IMR-90 (cell line): ENCODE measurements around the gene POFUT2. TPM values are rescaled to one million over a fixed set of nuclear protein-coding genes. Genes with fewer than 3 reads are reported as not detected.

Experiments
- ATAC-seq: fragments of 200-7000 bp; cut with Tn5 transposase; 2 replicates; pipeline ENCODE4 v1.9.1; 2020; ENCODE audit warnings: low read depth, mild to moderate bottlenecking, moderate library complexity
- BruUV-seq: library from RNA; stranded (reverse); fragments of 400-500 nt; replicated peaks from 2 replicates; lab custom pipeline; 2021; lab: Mats Ljungman, UMichigan
- CTCF ChIA-PET: fragments of 300-600 bp; formaldehyde crosslinking; extraction: SDS; loops from one replicate; lab custom pipeline; 2021; ENCODE audit warnings: antibody characterized with exemption; lab: Yijun Ruan, JAX
- POLR2A ChIA-PET: fragments of 300-600 bp; sonication (Branson Sonifier 250); formaldehyde crosslinking; loops from one replicate; lab custom pipeline; 2022; ENCODE audit warnings: antibody characterized with exemption; ENCODE audit not compliant: unreplicated experiment; lab: Charles Lee
- DNase-seq: peaks from one replicate; pipeline ENCODE4 v3.0.0; 2013
- H2AFZ ChIP-seq: replicated peaks from 2 replicates; pipeline ENCODE3; 2013; ENCODE audit warnings: low read length, mild to moderate bottlenecking; ENCODE audit not compliant: poor library complexity
- H2AK5ac ChIP-seq: 2 replicates; pipeline ENCODE4 v1.6.1; 2013; ENCODE audit warnings: low read depth, low read length, inconsistent platforms
- H2AK9ac ChIP-seq: replicated peaks from 2 replicates; pipeline ENCODE3; 2013; ENCODE audit warnings: mild to moderate bottlenecking, low read depth, low read length, moderate library complexity; ENCODE audit not compliant: poor library complexity
- H2BK120ac ChIP-seq: 2 replicates; pipeline ENCODE4 v1.6.1; 2013; ENCODE audit warnings: low read depth, low read length, inconsistent platforms
- H2BK15ac ChIP-seq: 3 replicates; pipeline ENCODE4 v1.6.1; 2013; ENCODE audit warnings: low read depth, low read length, inconsistent platforms
- H2BK20ac ChIP-seq: 2 replicates; pipeline ENCODE4 v1.6.1; 2013; ENCODE audit warnings: low read depth, mild to moderate bottlenecking, inconsistent platforms, low read length, moderate library complexity
- H2BK5ac ChIP-seq: 2 replicates; pipeline ENCODE4 v1.6.1; 2013; ENCODE audit warnings: mild to moderate bottlenecking, low read depth, low read length, inconsistent platforms; ENCODE audit not compliant: poor library complexity, severe bottlenecking
- H3K14ac ChIP-seq: replicated peaks from 2 replicates; pipeline ENCODE4 v1.6.1; 2013; ENCODE audit warnings: low read depth, low read length, inconsistent platforms
- H3K18ac ChIP-seq: 2 replicates; pipeline ENCODE4 v1.6.1; 2013; ENCODE audit warnings: low read depth, low read length, control low read depth
- H3K23ac ChIP-seq: 2 replicates; pipeline ENCODE4 v1.6.1; 2013; ENCODE audit warnings: low read depth, low read length, inconsistent platforms
- H3K27ac ChIP-seq: 2 replicates; pipeline ENCODE4 v1.5.1; 2013; ENCODE audit warnings: mild to moderate bottlenecking, control low read depth, low read length; ENCODE audit not compliant: insufficient read depth
- H3K27me3 ChIP-seq: 2 replicates; pipeline ENCODE4 v1.6.1; 2013; ENCODE audit warnings: low read length; ENCODE audit not compliant: control insufficient read depth, insufficient read depth
- H3K36me3 ChIP-seq: 2 replicates; pipeline ENCODE4 v1.6.1; 2013; ENCODE audit warnings: low read length, mixed read lengths; ENCODE audit not compliant: control insufficient read depth, insufficient read depth
- H3K4ac ChIP-seq: 2 replicates; pipeline ENCODE4 v1.6.1; 2013; ENCODE audit warnings: low read depth, low read length, inconsistent platforms
- H3K4me1 ChIP-seq: 2 replicates; pipeline ENCODE4 v1.6.1; 2013; ENCODE audit warnings: low read length, mixed read lengths; ENCODE audit not compliant: control insufficient read depth, insufficient read depth
- H3K4me2 ChIP-seq: 2 replicates; pipeline ENCODE4 v1.6.1; 2013; ENCODE audit warnings: low read depth, mild to moderate bottlenecking, control low read depth, low read length, moderate library complexity
- H3K4me3 ChIP-seq: 2 replicates; pipeline ENCODE4 v1.5.1; 2013; ENCODE audit warnings: low read depth, mild to moderate bottlenecking, control low read depth, low read length, moderate library complexity; ENCODE audit not compliant: insufficient read depth
- H3K56ac ChIP-seq: 2 replicates; pipeline ENCODE4 v1.6.1; 2013; ENCODE audit warnings: low read length, inconsistent platforms; ENCODE audit not compliant: insufficient read depth; ENCODE audit errors: extremely low read depth
- H3K79me1 ChIP-seq, 2 experiments: 2 replicates each; pipeline ENCODE4 v1.6.1; 2013; ENCODE audit warnings: low read length in 2 of 2, inconsistent platforms in 1 of 2, low read depth in 1 of 2
- H3K9ac ChIP-seq: 2 replicates; pipeline ENCODE4 v1.6.1; 2013; ENCODE audit warnings: low read depth, low read length, control low read depth
- H3K9me1 ChIP-seq: 2 replicates; pipeline ENCODE4 v1.6.1; 2013; ENCODE audit warnings: low read length, inconsistent platforms; ENCODE audit not compliant: insufficient read depth
- H3K9me3 ChIP-seq: 2 replicates; pipeline ENCODE4 v1.6.1; 2013; ENCODE audit warnings: low read length; ENCODE audit not compliant: control insufficient read depth, insufficient read depth
- H4K20me1 ChIP-seq: 2 replicates; pipeline ENCODE4 v1.6.1; 2013; ENCODE audit warnings: low read length, inconsistent platforms; ENCODE audit not compliant: insufficient read depth
- H4K5ac ChIP-seq: 2 replicates; pipeline ENCODE4 v1.6.1; 2013; ENCODE audit warnings: mild to moderate bottlenecking, low read depth, low read length, control low read depth
- H4K8ac ChIP-seq, 2 experiments: 2 replicates each; pipeline ENCODE4 v1.6.1; 2013; ENCODE audit warnings: low read depth in 2 of 2, low read length in 2 of 2, control low read depth in 1 of 2, inconsistent platforms in 1 of 2
- H4K91ac ChIP-seq: 2 replicates; pipeline ENCODE4 v1.6.1; 2013; ENCODE audit warnings: low read depth, low read length, inconsistent platforms; ENCODE audit not compliant: insufficient read depth
- BHLHE40 ChIP-seq: fragments of 150-350 bp; IDR thresholded peaks from 2 replicates; pipeline ENCODE4 v1.6.1; 2016; ENCODE audit warnings: mild to moderate bottlenecking, low read depth, low read length
- CEBPB ChIP-seq: IDR thresholded peaks from 2 replicates; pipeline ENCODE4 v1.6.1; 2012; ENCODE audit warnings: low read depth, low read length, improper control_type of control experiment
- CHD1 ChIP-seq: IDR thresholded peaks from 2 replicates; pipeline ENCODE4 v1.6.1; 2012; ENCODE audit warnings: low read depth, low read length, improper control_type of control experiment
- CTCF ChIP-seq: conservative IDR thresholded peaks from 2 replicates; pipeline ENCODE4 v1.5.1; 2012; ENCODE audit warnings: mild to moderate bottlenecking, low read depth, low read length, improper control_type of control experiment
- ELK1 ChIP-seq: fragments of 150-350 bp; IDR thresholded peaks from 2 replicates; pipeline ENCODE4 v1.6.1; 2016; ENCODE audit warnings: low read depth, mild to moderate bottlenecking, low read length, moderate library complexity, borderline replicate concordance
- FOS ChIP-seq: fragments of 150-350 bp; IDR thresholded peaks from 2 replicates; pipeline ENCODE4 v1.6.1; 2016; ENCODE audit warnings: low read depth, low read length
- MAFK ChIP-seq: IDR thresholded peaks from 2 replicates; pipeline ENCODE4 v1.6.1; 2012; ENCODE audit warnings: low read depth, low read length, improper control_type of control experiment
- MAZ ChIP-seq: IDR thresholded peaks from 2 replicates; pipeline ENCODE4 v1.6.1; 2012; ENCODE audit warnings: low read depth, mild to moderate bottlenecking, low read length, improper control_type of control experiment, moderate library complexity, borderline replicate concordance
- MXI1 ChIP-seq: IDR thresholded peaks from 2 replicates; pipeline ENCODE4 v1.6.1; 2012; ENCODE audit warnings: low read depth, mild to moderate bottlenecking, low read length, moderate library complexity, borderline replicate concordance
- NFE2L2 ChIP-seq: fragments of 150-350 bp; IDR thresholded peaks from 2 replicates; pipeline ENCODE4 v1.6.1; 2016; ENCODE audit warnings: low read depth, mild to moderate bottlenecking, low read length
- POLR2A ChIP-seq: IDR thresholded peaks from 2 replicates; pipeline ENCODE4 v1.6.1; 2012; ENCODE audit warnings: mild to moderate bottlenecking, low read depth, low read length
- RAD21 ChIP-seq: IDR thresholded peaks from 2 replicates; pipeline ENCODE4 v1.6.1; 2012; ENCODE audit warnings: low read length, improper control_type of control experiment
- RCOR1 ChIP-seq: IDR thresholded peaks from 2 replicates; pipeline ENCODE4 v1.6.1; 2012; ENCODE audit warnings: mild to moderate bottlenecking, low read length, improper control_type of control experiment; ENCODE audit not compliant: insufficient replicate concordance
- RFX5 ChIP-seq: IDR thresholded peaks from 2 replicates; pipeline ENCODE4 v1.8.0; 2012; ENCODE audit warnings: low read depth, mild to moderate bottlenecking, low read length, moderate library complexity
- SMC3 ChIP-seq: fragments of 150-350 bp; IDR thresholded peaks from 2 replicates; pipeline ENCODE4 v1.6.1; 2016; ENCODE audit warnings: low read depth, mild to moderate bottlenecking, antibody characterized with exemption, low read length, moderate library complexity
- WGBS, 2 experiments: methylation state at CpG; one replicate each; pipeline versions ENCODE4 v1.1.5 to v1.1.7; 2013; ENCODE audit warnings: missing lambda C conversion rate in 2 of 2; ENCODE audit not compliant: insufficient read length in 1 of 2; ENCODE audit errors: extremely low coverage in 2 of 2; 5-methylcytosine and 5-hydroxymethylcytosine counted together
- dilution Hi-C: fragments of 300-500 bp; cut with HindIII; formaldehyde crosslinking; loops from one replicate; pipeline ENCODE4 v1.14.3; 2018; ENCODE audit warnings: low sequenced_read_pairs; ENCODE audit not compliant: unreplicated experiment
- in situ Hi-C: fragments of 300-500 bp; cut with MboI; formaldehyde crosslinking; loops from 3 replicates; pipeline ENCODE4 v1.14.3; 2019; ENCODE audit warnings: low sequenced_read_pairs, inconsistent platforms, mixed read lengths
- intact Hi-C: fragments of 100-400 bp; cut with micrococcal nuclease; formaldehyde crosslinking; loops from 2 replicates; pipeline ENCODE4 v1.10.0; 2022
- polyA plus RNA-seq, 3 experiments: library from polyadenylated mRNA; depleted of rRNA; stranded (reverse); fragments of >200 nt; gene quantifications; 2 replicates each; pipeline ENCODE4 v1.2.3, GENCODE V29; 2012; ENCODE audit warnings: low replicate concordance in 1 of 3
- total RNA-seq: library from RNA; depleted of rRNA; stranded (reverse); fragments of >200 nt; gene quantifications from 2 replicates; pipeline ENCODE4 v1.2.3, GENCODE V29; 2012
- TF ChIP-seq, protein P1 (sequence below): fragments of 150-350 bp; IDR thresholded peaks from 2 replicates; pipeline ENCODE4 v1.6.1; 2017; ENCODE audit warnings: mild to moderate bottlenecking, antibody characterized with exemption, low read length, low read depth

POFUT2 gene
- total and polyA plus RNA-seq, 2 of the 4 experiments (the other 2 are of a cell fraction) = 18.8 to 59.3 TPM

- no peaks in the 10 kb centered on the region for H3K79me1 ChIP-seq
- no peak overlapping the region for H4K91ac ChIP-seq
- no peak overlapping the region for H3K9ac ChIP-seq
- no peak overlapping the region for H2BK20ac ChIP-seq
- in situ Hi-C loops = no loop called here
- intact Hi-C loops = no loop called here
- no peak overlapping the region for H2BK5ac ChIP-seq
- no peak overlapping the region for H3K4me3 ChIP-seq
- ATAC-seq = no peak
- no peak overlapping the region for H3K4ac ChIP-seq
- H2BK15ac ChIP-seq = no peak overlapping the region
- no peak overlapping the region for H3K56ac ChIP-seq
- no peak overlapping the region for H3K18ac ChIP-seq
- H2AFZ ChIP-seq = no peak overlapping the region
- no peaks in the 10 kb centered on the region for H3K4me1 ChIP-seq
- H2AK9ac ChIP-seq = no peak overlapping the region
- H3K9me1 ChIP-seq = no peaks in the 10 kb centered on the region
- H4K8ac ChIP-seq = no peak overlapping the region
- 94% methylated on average over 3 of the region's 6 CpGs; no CpG with 5 or more reads in 1 of the 2 experiments for WGBS, 2 experiments
- no peak for TF ChIP-seq MAFK
- no peak for TF ChIP-seq MAZ
- no peak for TF ChIP-seq FOS
- no peak for TF ChIP-seq MXI1
- TF ChIP-seq CTCF = no peak
- TF ChIP-seq RCOR1 = no peak
- TF ChIP-seq BHLHE40 = no peak
- no peak for TF ChIP-seq RAD21
- no peak for TF ChIP-seq RFX5
- TF ChIP-seq POLR2A = no peak
- no peak for TF ChIP-seq NFE2L2
- TF ChIP-seq SMC3 = no peak
- no peak for TF ChIP-seq CHD1
- TF ChIP-seq, protein P1, sequence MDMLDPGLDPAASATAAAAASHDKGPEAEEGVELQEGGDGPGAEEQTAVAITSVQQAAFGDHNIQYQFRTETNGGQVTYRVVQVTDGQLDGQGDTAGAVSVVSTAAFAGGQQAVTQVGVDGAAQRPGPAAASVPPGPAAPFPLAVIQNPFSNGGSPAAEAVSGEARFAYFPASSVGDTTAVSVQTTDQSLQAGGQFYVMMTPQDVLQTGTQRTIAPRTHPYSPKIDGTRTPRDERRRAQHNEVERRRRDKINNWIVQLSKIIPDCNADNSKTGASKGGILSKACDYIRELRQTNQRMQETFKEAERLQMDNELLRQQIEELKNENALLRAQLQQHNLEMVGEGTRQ = no peak
- TF ChIP-seq CEBPB = no peak
- no peak for TF ChIP-seq ELK1
- H2BK120ac ChIP-seq = no peak overlapping the region
- CTCF ChIA-PET = no interaction called here
- dilution Hi-C loops = no loop called here
- POLR2A ChIA-PET = no interaction called here
- H3K27ac ChIP-seq = no peak overlapping the region
- DNase-seq = no peak
- H3K4me2 ChIP-seq = no peak overlapping the region
- H3K9me3 ChIP-seq = peaks cover 7% of the 10 kb centered on the region
- BruUV-seq = no TSS peak
- H3K36me3 ChIP-seq = no peaks in the 10 kb centered on the region
- no peak overlapping the region for H4K5ac ChIP-seq
- H3K27me3 ChIP-seq = peaks cover 17% of the 10 kb centered on the region
- H2AK5ac ChIP-seq = no peak overlapping the region
- H4K20me1 ChIP-seq = no peaks in the 10 kb centered on the region
- H3K14ac ChIP-seq = no peak overlapping the region
- H3K23ac ChIP-seq = no peak overlapping the region
Measured at GRCh38 chr21:45235488-45235887, 52.2 kb downstream of the POFUT2 start.
